ENCODE measurements around the gene ABR.

The ABR gene

GRCh38 chr17:964876-965275 lies 214.9 kb downstream of the ABR start:
- H3K4me3 ChIP-seq (ENCODE audit: low read depth, low read length), result no peak overlapping the region
- no peak for DNase-seq (ENCODE audit: low read depth)
- TF ChIP-seq POLR2A (IDR thresholded peaks at IDR 0.05; ENCODE audit: extremely low read depth, insufficient read length) (no peak), MYC (IDR thresholded peaks at IDR 0.05; ENCODE audit: low read depth, low read length) (no peak), CTCF (IDR thresholded peaks at IDR 0.05; ENCODE audit: low read depth, low read length) (no peak)
- TF ChIP-seq, protein P1, sequence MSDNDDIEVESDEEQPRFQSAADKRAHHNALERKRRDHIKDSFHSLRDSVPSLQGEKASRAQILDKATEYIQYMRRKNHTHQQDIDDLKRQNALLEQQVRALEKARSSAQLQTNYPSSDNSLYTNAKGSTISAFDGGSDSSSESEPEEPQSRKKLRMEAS (IDR thresholded peaks at IDR 0.05; ENCODE audit: low read depth, low read length), result no peak

DNA sequence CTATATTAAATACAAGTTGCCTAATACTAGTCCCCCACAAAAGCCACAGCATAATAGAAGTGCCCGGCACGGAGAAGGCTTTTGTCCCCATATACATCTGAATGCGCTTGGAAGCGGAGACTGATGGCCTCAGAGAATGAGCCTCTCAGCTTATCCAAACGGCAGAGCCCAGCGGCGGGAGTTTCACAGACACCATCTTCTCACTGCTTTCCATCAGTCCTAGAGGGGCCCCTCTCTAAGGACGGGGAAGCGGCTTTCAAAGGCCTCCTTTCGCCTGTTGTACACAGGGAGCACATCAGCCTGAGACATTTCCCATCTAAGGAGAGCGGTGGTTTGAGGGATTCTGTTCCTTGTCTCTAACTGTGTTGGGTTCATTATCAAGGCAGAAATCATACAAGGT lies 217.1 kb downstream of the ABR start:
- TF ChIP-seq MYC (IDR thresholded peaks at IDR 0.05; ENCODE audit: low read depth, low read length), result no peak
- TF ChIP-seq, protein P1 (IDR thresholded peaks at IDR 0.05; ENCODE audit: low read depth, low read length), result no peak
- no peak for TF ChIP-seq POLR2A (IDR thresholded peaks at IDR 0.05; ENCODE audit: extremely low read depth, insufficient read length)
- no peak for TF ChIP-seq CTCF (IDR thresholded peaks at IDR 0.05; ENCODE audit: low read depth, low read length)
- H3K4me3 ChIP-seq (ENCODE audit: low read depth, low read length), result no peak overlapping the region

GRCh38 chr17:962166-962565 lies 217.6 kb downstream of the ABR start:
- TF ChIP-seq CTCF (IDR thresholded peaks at IDR 0.05; ENCODE audit: low read depth, low read length), result no peak
- no peak for TF ChIP-seq MYC (IDR thresholded peaks at IDR 0.05; ENCODE audit: low read depth, low read length)
- TF ChIP-seq POLR2A (IDR thresholded peaks at IDR 0.05; ENCODE audit: extremely low read depth, insufficient read length), result no peak
- H3K4me3 ChIP-seq (ENCODE audit: low read depth, low read length), result no peak overlapping the region
- no peak for DNase-seq (ENCODE audit: low read depth)

More for the DNA sequence above, 217.1 kb downstream of the ABR start:
- no peak for DNase-seq (ENCODE audit: low read depth)

DNA sequence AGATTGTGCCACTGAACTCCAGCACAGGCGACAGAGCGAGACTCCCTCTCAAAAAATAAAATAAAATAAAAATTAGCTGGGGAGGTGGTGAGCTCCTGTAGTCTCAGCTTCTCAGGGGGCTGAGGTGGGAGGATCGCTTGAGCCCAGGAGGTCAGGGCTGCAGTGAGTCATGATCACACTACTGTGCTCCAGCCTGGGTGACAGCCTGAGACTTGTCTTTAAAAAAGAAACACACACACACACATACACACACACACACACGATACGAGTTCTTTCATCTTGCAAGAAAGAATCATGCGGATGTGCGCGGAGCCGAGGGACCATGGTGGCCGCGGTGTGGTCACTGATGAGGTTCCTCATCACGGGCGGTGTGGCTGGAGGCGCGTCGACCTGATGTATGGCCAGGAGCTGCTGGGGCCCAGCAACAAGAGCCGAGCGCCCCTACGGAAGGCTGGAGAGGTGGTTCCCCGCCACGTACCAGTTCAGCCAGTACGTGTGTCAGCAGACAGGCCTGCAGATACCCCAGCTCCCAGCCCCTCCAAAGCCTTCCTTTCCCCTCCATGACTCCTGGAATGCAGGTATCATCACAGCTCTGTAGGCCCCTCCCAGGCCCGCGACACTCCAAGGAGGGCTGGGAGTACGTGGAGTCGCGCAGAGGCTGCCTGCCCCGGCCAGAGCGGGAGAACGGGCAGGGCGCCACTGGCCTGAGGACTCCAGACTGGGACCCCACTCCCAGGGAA lies 220.9 kb downstream of the ABR start:
- TF ChIP-seq CTCF (IDR thresholded peaks at IDR 0.05; ENCODE audit: low read depth, low read length), result no peak
- TF ChIP-seq POLR2A (IDR thresholded peaks at IDR 0.05; ENCODE audit: extremely low read depth, insufficient read length), result no peak
- TF ChIP-seq, protein P1 (IDR thresholded peaks at IDR 0.05; ENCODE audit: low read depth, low read length), result no peak
- no peak for TF ChIP-seq MYC (IDR thresholded peaks at IDR 0.05; ENCODE audit: low read depth, low read length)
- H3K4me3 ChIP-seq (ENCODE audit: low read depth, low read length), result no peak overlapping the region
- DNase-seq (ENCODE audit: low read depth), result no peak

GRCh38 chr17:957856-958421 lies 221.8 kb downstream of the ABR start:
- TF ChIP-seq, protein P1 (IDR thresholded peaks at IDR 0.05; ENCODE audit: low read depth, low read length), result no peak
- TF ChIP-seq CTCF (IDR thresholded peaks at IDR 0.05; ENCODE audit: low read depth, low read length), result no peak
- no peak for TF ChIP-seq MYC (IDR thresholded peaks at IDR 0.05; ENCODE audit: low read depth, low read length)
- no peak for TF ChIP-seq POLR2A (IDR thresholded peaks at IDR 0.05; ENCODE audit: extremely low read depth, insufficient read length)
- H3K4me3 ChIP-seq (ENCODE audit: low read depth, low read length), result no peak overlapping the region
- DNase-seq (ENCODE audit: low read depth), result no peak

Measured in NB4 (cell line).